GM21619 (cell line): ENCODE measurements around the gene LUZP4.
"Not testable (repeated sequence)": the region's sequence is repeated elsewhere in the genome, so short reads cannot be mapped to it uniquely, and the experiment has no call there.

ENCODE experiments used
- ATAC-seq: cut with Tn5 transposase; IDR thresholded peaks from one replicate; pipeline ENCODE4 v1.9.1; 2021; ENCODE audit not compliant: unreplicated experiment

Gene LUZP4

GRCh38 chrX:115333446-115333845 lies 43.9 kb downstream of the LUZP4 start:
- no peak for ATAC-seq

- ATAC-seq: no peak
Measured at GRCh38 chrX:115337491-115338144, 48.1 kb downstream of the LUZP4 start.

- no peak for ATAC-seq
Measured at GRCh38 chrX:115339441-115340025, 50.0 kb downstream of the LUZP4 start.

GRCh38 chrX:115341421-115341820 lies 51.9 kb downstream of the LUZP4 start:
- ATAC-seq: no peak

- no peak for ATAC-seq
Measured at GRCh38 chrX:115344885-115345614, 55.5 kb downstream of the LUZP4 start.

GRCh38 chrX:115345615-115346014 lies 56.1 kb downstream of the LUZP4 start:
- ATAC-seq: no peak

- ATAC-seq: not testable (repeated sequence)
Measured at GRCh38 chrX:115346738-115347137, 57.2 kb downstream of the LUZP4 start.

GRCh38 chrX:115348446-115349225 lies 59.1 kb downstream of the LUZP4 start:
- no peak for ATAC-seq

GRCh38 chrX:115350711-115351381 lies 61.3 kb downstream of the LUZP4 start:
- no peak for ATAC-seq

GRCh38 chrX:115356369-115356768 lies 66.9 kb downstream of the LUZP4 start:
- no peak for ATAC-seq
